ENCODE results near the gene AKT1S1.

The AKT1S1 gene

DNA sequence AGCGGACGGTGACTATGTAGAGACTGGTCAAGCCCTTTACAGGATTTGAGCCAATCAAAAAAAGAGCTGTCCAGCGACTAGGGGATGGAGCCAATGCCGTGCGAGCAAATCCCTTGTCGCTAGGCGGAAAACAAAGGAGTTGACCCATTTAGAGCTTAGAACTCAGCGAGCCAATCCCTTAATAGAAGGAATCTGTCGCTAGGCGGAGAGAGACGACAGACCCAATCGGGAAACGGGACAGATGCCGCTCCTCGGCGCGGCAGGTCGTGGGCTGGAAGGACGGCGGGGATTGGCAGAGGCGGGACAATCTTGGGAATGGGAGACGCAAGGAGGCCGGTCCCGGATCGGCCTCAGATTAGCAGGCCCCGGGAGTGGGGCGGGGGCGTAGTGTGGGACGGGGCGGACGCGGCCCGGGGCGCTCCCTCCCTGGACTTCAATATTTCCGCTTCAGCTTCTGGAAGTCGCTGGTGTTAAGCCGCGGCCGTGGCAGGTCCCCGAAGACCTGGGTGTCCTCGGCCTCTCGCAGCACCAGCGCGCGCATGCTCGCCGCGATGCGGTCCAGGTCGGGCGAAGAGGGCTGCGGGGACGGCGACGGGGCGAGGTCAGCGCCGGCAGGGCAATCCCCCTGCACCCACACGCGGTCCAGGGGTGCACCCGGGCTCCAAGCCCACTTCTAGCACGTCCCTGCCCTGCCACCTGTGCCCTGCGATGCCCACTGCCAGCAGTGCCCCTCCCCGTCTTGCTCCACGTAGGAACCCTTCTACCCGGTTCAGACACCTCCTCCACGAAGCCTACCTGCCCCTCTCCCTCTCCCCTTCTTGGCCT is 7.5 kb downstream of the AKT1S1 start (continued):
- TF ChIP-seq, protein P1, sequence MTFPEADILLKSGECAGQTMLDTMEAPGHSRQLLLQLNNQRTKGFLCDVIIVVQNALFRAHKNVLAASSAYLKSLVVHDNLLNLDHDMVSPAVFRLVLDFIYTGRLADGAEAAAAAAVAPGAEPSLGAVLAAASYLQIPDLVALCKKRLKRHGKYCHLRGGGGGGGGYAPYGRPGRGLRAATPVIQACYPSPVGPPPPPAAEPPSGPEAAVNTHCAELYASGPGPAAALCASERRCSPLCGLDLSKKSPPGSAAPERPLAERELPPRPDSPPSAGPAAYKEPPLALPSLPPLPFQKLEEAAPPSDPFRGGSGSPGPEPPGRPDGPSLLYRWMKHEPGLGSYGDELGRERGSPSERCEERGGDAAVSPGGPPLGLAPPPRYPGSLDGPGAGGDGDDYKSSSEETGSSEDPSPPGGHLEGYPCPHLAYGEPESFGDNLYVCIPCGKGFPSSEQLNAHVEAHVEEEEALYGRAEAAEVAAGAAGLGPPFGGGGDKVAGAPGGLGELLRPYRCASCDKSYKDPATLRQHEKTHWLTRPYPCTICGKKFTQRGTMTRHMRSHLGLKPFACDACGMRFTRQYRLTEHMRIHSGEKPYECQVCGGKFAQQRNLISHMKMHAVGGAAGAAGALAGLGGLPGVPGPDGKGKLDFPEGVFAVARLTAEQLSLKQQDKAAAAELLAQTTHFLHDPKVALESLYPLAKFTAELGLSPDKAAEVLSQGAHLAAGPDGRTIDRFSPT (tag by site-specific recombination; IDR thresholded peaks at IDR 0.05) = peak; percentile 87
- TF ChIP-seq ZNF19 (tag by site-specific recombination; IDR thresholded peaks at IDR 0.05; ENCODE audit: low read depth) = no peak

DNA sequence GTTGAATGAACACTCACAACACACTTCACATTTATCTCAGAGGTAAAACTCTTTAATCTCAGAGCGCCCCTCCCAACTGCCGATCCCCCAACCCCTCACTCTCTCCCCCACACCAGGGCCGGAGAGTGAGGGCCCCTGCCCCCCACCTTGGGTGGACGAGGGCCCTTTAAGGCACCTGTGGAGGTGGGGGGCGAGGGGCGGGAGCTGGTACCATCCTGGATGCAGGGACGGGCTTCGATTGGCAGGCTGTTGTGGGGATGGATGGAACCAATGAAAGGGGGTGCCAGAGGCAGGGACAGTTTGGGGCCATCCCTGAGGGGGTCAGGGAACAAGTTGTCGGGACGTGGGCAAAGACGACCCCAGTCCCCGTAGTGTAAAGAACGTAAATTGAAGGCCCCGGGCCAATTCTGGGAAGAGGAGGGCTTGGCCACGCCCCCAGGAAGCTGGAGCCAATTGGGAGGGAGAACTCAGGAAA is 8.1 kb downstream of the AKT1S1 start:
- Histone ChIP-seq H3K9me3 (ENCODE audit: control insufficient read depth, insufficient read depth, low read depth, low read length) (no peaks in the 10 kb centered on the region), H3K36me3 (ENCODE audit: control insufficient read depth in 2 of 2, insufficient read depth in 1 of 2, low read length in 2 of 2) (peaks cover 0 to 29% of the 10 kb centered on the region in 2 experiments; a peak in 2 of 3 replicates), H3K4me1 (ENCODE audit: control insufficient read depth, insufficient read depth, low read length) (peaks cover 25% of the 10 kb centered on the region), H3K4me3 (ENCODE audit: low read depth, low read length) (peak overlapping the region; percentile 20), H3K27ac (ENCODE audit: extremely low read depth, low read depth, low read length) (peak overlapping the region; percentile 44)
- CTCF ChIA-PET = interaction anchor here (0.6 to 1.7 kb wide), 5 partner anchors 18 to 196 kb away, joined by 3 to 10 read pairs (median 4); partner anchors contain the start of gene PTOV1
- POLR2A ChIA-PET = interaction anchor here (0.6 to 3.5 kb wide), 26 partner anchors 8 to 415 kb away, joined by 3 to 34 read pairs (median 5); partner anchors contain the start of genes AKT1S1, ALDH16A1, AP2A1 and ATF5
- TF ChIP-seq, protein P2, sequence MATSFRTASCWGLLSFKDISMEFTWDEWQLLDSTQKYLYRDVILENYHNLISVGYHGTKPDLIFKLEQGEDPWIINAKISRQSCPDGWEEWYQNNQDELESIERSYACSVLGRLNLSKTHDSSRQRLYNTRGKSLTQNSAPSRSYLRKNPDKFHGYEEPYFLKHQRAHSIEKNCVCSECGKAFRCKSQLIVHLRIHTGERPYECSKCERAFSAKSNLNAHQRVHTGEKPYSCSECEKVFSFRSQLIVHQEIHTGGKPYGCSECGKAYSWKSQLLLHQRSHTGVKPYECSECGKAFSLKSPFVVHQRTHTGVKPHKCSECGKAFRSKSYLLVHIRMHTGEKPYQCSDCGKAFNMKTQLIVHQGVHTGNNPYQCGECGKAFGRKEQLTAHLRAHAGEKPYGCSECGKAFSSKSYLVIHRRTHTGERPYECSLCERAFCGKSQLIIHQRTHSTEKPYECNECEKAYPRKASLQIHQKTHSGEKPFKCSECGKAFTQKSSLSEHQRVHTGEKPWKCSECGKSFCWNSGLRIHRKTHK (tag by site-specific recombination; IDR thresholded peaks at IDR 0.05) = no peak
- TF ChIP-seq, protein P3, sequence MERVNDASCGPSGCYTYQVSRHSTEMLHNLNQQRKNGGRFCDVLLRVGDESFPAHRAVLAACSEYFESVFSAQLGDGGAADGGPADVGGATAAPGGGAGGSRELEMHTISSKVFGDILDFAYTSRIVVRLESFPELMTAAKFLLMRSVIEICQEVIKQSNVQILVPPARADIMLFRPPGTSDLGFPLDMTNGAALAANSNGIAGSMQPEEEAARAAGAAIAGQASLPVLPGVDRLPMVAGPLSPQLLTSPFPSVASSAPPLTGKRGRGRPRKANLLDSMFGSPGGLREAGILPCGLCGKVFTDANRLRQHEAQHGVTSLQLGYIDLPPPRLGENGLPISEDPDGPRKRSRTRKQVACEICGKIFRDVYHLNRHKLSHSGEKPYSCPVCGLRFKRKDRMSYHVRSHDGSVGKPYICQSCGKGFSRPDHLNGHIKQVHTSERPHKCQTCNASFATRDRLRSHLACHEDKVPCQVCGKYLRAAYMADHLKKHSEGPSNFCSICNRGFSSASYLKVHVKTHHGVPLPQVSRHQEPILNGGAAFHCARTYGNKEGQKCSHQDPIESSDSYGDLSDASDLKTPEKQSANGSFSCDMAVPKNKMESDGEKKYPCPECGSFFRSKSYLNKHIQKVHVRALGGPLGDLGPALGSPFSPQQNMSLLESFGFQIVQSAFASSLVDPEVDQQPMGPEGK (tag by site-specific recombination; IDR thresholded peaks at IDR 0.05) = peak; percentile 88
- TF ChIP-seq, protein P4, sequence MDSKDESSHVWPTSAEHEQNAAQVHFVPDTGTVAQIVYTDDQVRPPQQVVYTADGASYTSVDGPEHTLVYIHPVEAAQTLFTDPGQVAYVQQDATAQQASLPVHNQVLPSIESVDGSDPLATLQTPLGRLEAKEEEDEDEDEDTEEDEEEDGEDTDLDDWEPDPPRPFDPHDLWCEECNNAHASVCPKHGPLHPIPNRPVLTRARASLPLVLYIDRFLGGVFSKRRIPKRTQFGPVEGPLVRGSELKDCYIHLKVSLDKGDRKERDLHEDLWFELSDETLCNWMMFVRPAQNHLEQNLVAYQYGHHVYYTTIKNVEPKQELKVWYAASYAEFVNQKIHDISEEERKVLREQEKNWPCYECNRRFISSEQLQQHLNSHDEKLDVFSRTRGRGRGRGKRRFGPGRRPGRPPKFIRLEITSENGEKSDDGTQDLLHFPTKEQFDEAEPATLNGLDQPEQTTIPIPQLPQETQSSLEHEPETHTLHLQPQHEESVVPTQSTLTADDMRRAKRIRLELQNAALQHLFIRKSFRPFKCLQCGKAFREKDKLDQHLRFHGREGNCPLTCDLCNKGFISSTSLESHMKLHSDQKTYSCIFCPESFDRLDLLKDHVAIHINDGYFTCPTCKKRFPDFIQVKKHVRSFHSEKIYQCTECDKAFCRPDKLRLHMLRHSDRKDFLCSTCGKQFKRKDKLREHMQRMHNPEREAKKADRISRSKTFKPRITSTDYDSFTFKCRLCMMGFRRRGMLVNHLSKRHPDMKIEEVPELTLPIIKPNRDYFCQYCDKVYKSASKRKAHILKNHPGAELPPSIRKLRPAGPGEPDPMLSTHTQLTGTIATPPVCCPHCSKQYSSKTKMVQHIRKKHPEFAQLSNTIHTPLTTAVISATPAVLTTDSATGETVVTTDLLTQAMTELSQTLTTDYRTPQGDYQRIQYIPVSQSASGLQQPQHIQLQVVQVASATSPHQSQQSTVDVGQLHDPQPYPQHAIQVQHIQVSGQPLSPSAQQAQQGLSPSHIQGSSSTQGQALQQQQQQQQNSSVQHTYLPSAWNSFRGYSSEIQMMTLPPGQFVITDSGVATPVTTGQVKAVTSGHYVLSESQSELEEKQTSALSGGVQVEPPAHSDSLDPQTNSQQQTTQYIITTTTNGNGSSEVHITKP (tag by site-specific recombination; IDR thresholded peaks at IDR 0.05) = peak; percentile 95
- peak; percentile 72 for TF ChIP-seq GLIS2 (tag by site-specific recombination; IDR thresholded peaks at IDR 0.05)
- TF ChIP-seq, protein P5, sequence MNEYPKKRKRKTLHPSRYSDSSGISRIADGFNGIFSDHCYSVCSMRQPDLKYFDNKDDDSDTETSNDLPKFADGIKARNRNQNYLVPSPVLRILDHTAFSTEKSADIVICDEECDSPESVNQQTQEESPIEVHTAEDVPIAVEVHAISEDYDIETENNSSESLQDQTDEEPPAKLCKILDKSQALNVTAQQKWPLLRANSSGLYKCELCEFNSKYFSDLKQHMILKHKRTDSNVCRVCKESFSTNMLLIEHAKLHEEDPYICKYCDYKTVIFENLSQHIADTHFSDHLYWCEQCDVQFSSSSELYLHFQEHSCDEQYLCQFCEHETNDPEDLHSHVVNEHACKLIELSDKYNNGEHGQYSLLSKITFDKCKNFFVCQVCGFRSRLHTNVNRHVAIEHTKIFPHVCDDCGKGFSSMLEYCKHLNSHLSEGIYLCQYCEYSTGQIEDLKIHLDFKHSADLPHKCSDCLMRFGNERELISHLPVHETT (tag by site-specific recombination; IDR thresholded peaks at IDR 0.05) = no peak
- TF ChIP-seq ZNF146 (tag by site-specific recombination; IDR thresholded peaks at IDR 0.05) = no peak
- TF ChIP-seq ZNF426 (tag by site-specific recombination; IDR thresholded peaks at IDR 0.05) = no peak
- no peak for TF ChIP-seq ZNF654 (tag by site-specific recombination; IDR thresholded peaks at IDR 0.05; ENCODE audit: low read depth)
- no peak for TF ChIP-seq ZNF658 (tag by site-specific recombination; IDR thresholded peaks at IDR 0.05)
- TF ChIP-seq, protein P6, sequence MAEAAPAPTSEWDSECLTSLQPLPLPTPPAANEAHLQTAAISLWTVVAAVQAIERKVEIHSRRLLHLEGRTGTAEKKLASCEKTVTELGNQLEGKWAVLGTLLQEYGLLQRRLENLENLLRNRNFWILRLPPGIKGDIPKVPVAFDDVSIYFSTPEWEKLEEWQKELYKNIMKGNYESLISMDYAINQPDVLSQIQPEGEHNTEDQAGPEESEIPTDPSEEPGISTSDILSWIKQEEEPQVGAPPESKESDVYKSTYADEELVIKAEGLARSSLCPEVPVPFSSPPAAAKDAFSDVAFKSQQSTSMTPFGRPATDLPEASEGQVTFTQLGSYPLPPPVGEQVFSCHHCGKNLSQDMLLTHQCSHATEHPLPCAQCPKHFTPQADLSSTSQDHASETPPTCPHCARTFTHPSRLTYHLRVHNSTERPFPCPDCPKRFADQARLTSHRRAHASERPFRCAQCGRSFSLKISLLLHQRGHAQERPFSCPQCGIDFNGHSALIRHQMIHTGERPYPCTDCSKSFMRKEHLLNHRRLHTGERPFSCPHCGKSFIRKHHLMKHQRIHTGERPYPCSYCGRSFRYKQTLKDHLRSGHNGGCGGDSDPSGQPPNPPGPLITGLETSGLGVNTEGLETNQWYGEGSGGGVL (tag by site-specific recombination; IDR thresholded peaks at IDR 0.05) = peak; percentile 76
- TF ChIP-seq SETDB1 (IDR thresholded peaks at IDR 0.05; ENCODE audit: insufficient read length, low read length) = no peak
- no peak for TF ChIP-seq ZFP3 (tag by site-specific recombination; IDR thresholded peaks at IDR 0.05; ENCODE audit: low read depth)
- peak; percentile 99 for TF ChIP-seq SCRT2 (tag by site-specific recombination; IDR thresholded peaks at IDR 0.05)
- peak; percentile 99 for TF ChIP-seq SCRT1 (tag by site-specific recombination; IDR thresholded peaks at IDR 0.05; ENCODE audit: borderline replicate concordance)
- no peak for TF ChIP-seq OVOL3 (tag by site-specific recombination; IDR thresholded peaks at IDR 0.05)
- TF ChIP-seq SP7 (tag by site-specific recombination; IDR thresholded peaks at IDR 0.05) = no peak
- TF ChIP-seq KLF10 (tag by site-specific recombination; IDR thresholded peaks at IDR 0.05) = no peak
- TF ChIP-seq, protein P7, sequence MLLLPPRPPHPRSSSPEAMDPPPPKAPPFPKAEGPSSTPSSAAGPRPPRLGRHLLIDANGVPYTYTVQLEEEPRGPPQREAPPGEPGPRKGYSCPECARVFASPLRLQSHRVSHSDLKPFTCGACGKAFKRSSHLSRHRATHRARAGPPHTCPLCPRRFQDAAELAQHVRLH (tag by site-specific recombination; IDR thresholded peaks at IDR 0.05) = no peak
